Measurements from ENCODE around the gene SAMM50.

SAMM50 gene

GRCh38 chr22:43923631-43924464 is 31.4 kb upstream of the SAMM50 start, which contains the start of gene PNPLA3:
Gene PNPLA3 (plus strand): TSS chr22:43923805. CDS start chr22:43923912, 107 bp downstream.
- Histone ChIP-seq H3K4me3 (ENCODE audit: extremely low read depth, insufficient read depth, low read length, poor library complexity, severe bottlenecking) (peak within 1 kb of the TSS; percentile 90), H3K9me3 (ENCODE audit: control insufficient read depth, low read length) (no peaks in the 10 kb centered on the region), H3K4me1 (ENCODE audit: control insufficient read depth, insufficient read depth, low read length, poor library complexity, severe bottlenecking) (peaks cover 34% of the 10 kb centered on the region), H3K27ac (ENCODE audit: low read depth, low read length, severe bottlenecking) (peak within 1 kb of the TSS; percentile 72), H3K36me3 (ENCODE audit: control insufficient read depth, insufficient read depth, low read length) (peaks cover 25% of the 10 kb centered on the region)
- 0 to 1% methylated on average over 36 to 71 of the region's 100 CpGs for WGBS, 2 experiments (ENCODE audit: insufficient coverage in 2 of 2)

GRCh38 chr22:43924877-43925276 is 30.4 kb upstream of the SAMM50 start:
- Histone ChIP-seq H3K36me3 (ENCODE audit: control insufficient read depth, insufficient read depth, low read length) (peaks cover 34% of the 10 kb centered on the region), H3K4me1 (ENCODE audit: control insufficient read depth, insufficient read depth, low read length, poor library complexity, severe bottlenecking) (peaks cover 34% of the 10 kb centered on the region), H3K9me3 (ENCODE audit: control insufficient read depth, low read length) (no peaks in the 10 kb centered on the region), H3K27ac (ENCODE audit: low read depth, low read length, severe bottlenecking) (peak overlapping the region; percentile 62), H3K4me3 (ENCODE audit: extremely low read depth, insufficient read depth, low read length, poor library complexity, severe bottlenecking) (peak overlapping the region; percentile 90)
- 0 to 16% methylated on average over 2 to 4 of the region's 7 CpGs for WGBS, 2 experiments (ENCODE audit: insufficient coverage in 2 of 2)

- H3K27ac ChIP-seq (ENCODE audit: low read depth, low read length, severe bottlenecking): peak overlapping the region; percentile 62
Measured at GRCh38 chr22:43925433-43926348, 29.6 kb upstream of the SAMM50 start.

GRCh38 chr22:43926349-43926710 is 28.9 kb upstream of the SAMM50 start:
- no peak overlapping the region for H3K27ac ChIP-seq (ENCODE audit: low read depth, low read length, severe bottlenecking)

More at GRCh38 chr22:43925433-43926348, 29.6 kb upstream of the SAMM50 start:
- Histone ChIP-seq H3K4me3 (ENCODE audit: extremely low read depth, insufficient read depth, low read length, poor library complexity, severe bottlenecking) (peak overlapping the region; percentile 90), H3K9me3 (ENCODE audit: control insufficient read depth, low read length) (no peaks in the 10 kb centered on the region), H3K36me3 (ENCODE audit: control insufficient read depth, insufficient read depth, low read length) (peaks cover 42% of the 10 kb centered on the region), H3K4me1 (ENCODE audit: control insufficient read depth, insufficient read depth, low read length, poor library complexity, severe bottlenecking) (peaks cover 34% of the 10 kb centered on the region)
- 41 to 70% methylated on average over 5 of the region's 6 CpGs for WGBS, 2 experiments (ENCODE audit: insufficient coverage in 2 of 2)

GRCh38 chr22:43928468-43928867 is 26.8 kb upstream of the SAMM50 start:
- WGBS, 2 experiments (ENCODE audit: insufficient coverage in 2 of 2): 88 to 99% methylated on average over 5 of the region's 5 CpGs
- Histone ChIP-seq H3K27ac (ENCODE audit: low read depth, low read length, severe bottlenecking) (no peak overlapping the region), H3K4me3 (ENCODE audit: extremely low read depth, insufficient read depth, low read length, poor library complexity, severe bottlenecking) (no peak overlapping the region), H3K4me1 (ENCODE audit: control insufficient read depth, insufficient read depth, low read length, poor library complexity, severe bottlenecking) (peaks cover 15% of the 10 kb centered on the region), H3K36me3 (ENCODE audit: control insufficient read depth, insufficient read depth, low read length) (peaks cover 68% of the 10 kb centered on the region), H3K9me3 (ENCODE audit: control insufficient read depth, low read length) (no peaks in the 10 kb centered on the region)

More at GRCh38 chr22:43926349-43926710, 28.9 kb upstream of the SAMM50 start:
- no peak overlapping the region for H3K4me3 ChIP-seq (ENCODE audit: extremely low read depth, insufficient read depth, low read length, poor library complexity, severe bottlenecking)
- no peaks in the 10 kb centered on the region for H3K9me3 ChIP-seq (ENCODE audit: control insufficient read depth, low read length)
- H3K4me1 ChIP-seq (ENCODE audit: control insufficient read depth, insufficient read depth, low read length, poor library complexity, severe bottlenecking): peaks cover 31% of the 10 kb centered on the region
- H3K36me3 ChIP-seq (ENCODE audit: control insufficient read depth, insufficient read depth, low read length): peaks cover 47% of the 10 kb centered on the region
- WGBS, 2 experiments (ENCODE audit: insufficient coverage in 2 of 2): 90% methylated on average over 1 of the region's 1 CpG; no CpG with 5 or more reads in 1 of the 2 experiments

GRCh38 chr22:43928908-43929307 is 26.3 kb upstream of the SAMM50 start:
- Histone ChIP-seq H3K4me3 (ENCODE audit: extremely low read depth, insufficient read depth, low read length, poor library complexity, severe bottlenecking) (no peak overlapping the region), H3K27ac (ENCODE audit: low read depth, low read length, severe bottlenecking) (no peak overlapping the region), H3K9me3 (ENCODE audit: control insufficient read depth, low read length) (no peaks in the 10 kb centered on the region), H3K4me1 (ENCODE audit: control insufficient read depth, insufficient read depth, low read length, poor library complexity, severe bottlenecking) (peaks cover 15% of the 10 kb centered on the region), H3K36me3 (ENCODE audit: control insufficient read depth, insufficient read depth, low read length) (peaks cover 73% of the 10 kb centered on the region)
- 89 to 96% methylated on average over 5 to 6 of the region's 6 CpGs for WGBS, 2 experiments (ENCODE audit: insufficient coverage in 2 of 2)

GRCh38 chr22:43931771-43932170 is 23.5 kb upstream of the SAMM50 start:
- no peaks in the 10 kb centered on the region for H3K9me3 ChIP-seq (ENCODE audit: control insufficient read depth, low read length)
- no peak overlapping the region for H3K27ac ChIP-seq (ENCODE audit: low read depth, low read length, severe bottlenecking)
- no peak overlapping the region for H3K4me3 ChIP-seq (ENCODE audit: extremely low read depth, insufficient read depth, low read length, poor library complexity, severe bottlenecking)
- H3K36me3 ChIP-seq (ENCODE audit: control insufficient read depth, insufficient read depth, low read length): peaks cover 95% of the 10 kb centered on the region
- H3K4me1 ChIP-seq (ENCODE audit: control insufficient read depth, insufficient read depth, low read length, poor library complexity, severe bottlenecking): no peaks in the 10 kb centered on the region
- WGBS, 2 experiments (ENCODE audit: insufficient coverage in 2 of 2): 80 to 83% methylated on average over 4 of the region's 4 CpGs

GRCh38 chr22:43941449-43941848 is 13.8 kb upstream of the SAMM50 start:
- Histone ChIP-seq H3K27ac (ENCODE audit: low read depth, low read length, severe bottlenecking) (no peak overlapping the region), H3K9me3 (ENCODE audit: control insufficient read depth, low read length) (no peaks in the 10 kb centered on the region), H3K4me1 (ENCODE audit: control insufficient read depth, insufficient read depth, low read length, poor library complexity, severe bottlenecking) (peaks cover 3% of the 10 kb centered on the region), H3K4me3 (ENCODE audit: extremely low read depth, insufficient read depth, low read length, poor library complexity, severe bottlenecking) (no peak overlapping the region), H3K36me3 (ENCODE audit: control insufficient read depth, insufficient read depth, low read length) (peaks cover 99% of the 10 kb centered on the region)
- 95 to 100% methylated on average over 5 to 6 of the region's 6 CpGs for WGBS, 2 experiments (ENCODE audit: insufficient coverage in 2 of 2)

- H3K4me1 ChIP-seq (ENCODE audit: control insufficient read depth, insufficient read depth, low read length, poor library complexity, severe bottlenecking): peaks cover 3% of the 10 kb centered on the region
- WGBS, 2 experiments (ENCODE audit: insufficient coverage in 2 of 2): 96 to 97% methylated on average over 20 of the region's 20 CpGs
- peaks cover 85% of the 10 kb centered on the region for H3K36me3 ChIP-seq (ENCODE audit: control insufficient read depth, insufficient read depth, low read length)
- peak overlapping the region; percentile 2 for H3K27ac ChIP-seq (ENCODE audit: low read depth, low read length, severe bottlenecking)
- no peak overlapping the region for H3K4me3 ChIP-seq (ENCODE audit: extremely low read depth, insufficient read depth, low read length, poor library complexity, severe bottlenecking)
- H3K9me3 ChIP-seq (ENCODE audit: control insufficient read depth, low read length): no peaks in the 10 kb centered on the region
Measured at GRCh38 chr22:43944670-43945430, 10.4 kb upstream of the SAMM50 start.
